Vagina (tissue), 2 donors: Measurements from ENCODE around the gene FSTL4.

Source experiments
- CTCF ChIP-seq, 3 experiments: fragments of 450-650 bp in 2 of 3; fragments of 200-600 bp in 1 of 3; sonication (generic) in 1 of 3; IDR thresholded peaks; one replicate each; pipeline ENCODE4 v1.5.1; 2017 to 2019; ENCODE audit warnings: antibody characterized with exemption in 3 of 3, mild to moderate bottlenecking in 2 of 3, moderate library complexity in 2 of 3
- POLR2AphosphoS5 ChIP-seq, 2 donors: sonication (generic); formaldehyde crosslinking; IDR thresholded peaks; one replicate each; pipeline ENCODE4 v1.9.0; 2017; ENCODE audit warnings: antibody characterized with exemption in 2 of 2, mild to moderate bottlenecking in 2 of 2, low read depth in 1 of 2; ENCODE audit not compliant: insufficient read depth in 1 of 2

GRCh38 chr5:133337795-133338445 is 274.4 kb downstream of the FSTL4 start:
- TF ChIP-seq POLR2AphosphoS5 (IDR thresholded peaks at IDR 0.05; ENCODE audit: insufficient read depth in 1 of 2, low read depth in 1 of 2): no peak
- TF ChIP-seq CTCF (IDR thresholded peaks at IDR 0.05): no peak
